ENCODE results near the gene USF2.

The USF2 gene

GRCh38 chr19:35241417-35241816 lies 27.3 kb upstream of the USF2 start:
- no peak for DNase-seq (ENCODE audit: low read depth)

GRCh38 chr19:35246466-35247092 lies 22.2 kb upstream of the USF2 start:
- DNase-seq (ENCODE audit: low read depth), result no peak

- DNase-seq (ENCODE audit: low read depth), result no peak
These were observed 21.0 kb upstream of the USF2 start for GRCh38 chr19:35247526-35248309.

- DNase-seq (ENCODE audit: low read depth), result peak; percentile 26
These were observed 20.2 kb upstream of the USF2 start, which contains the start of gene LSR for GRCh38 chr19:35248310-35249145. Gene LSR, plus strand, starts transcription at chr19:35249002. Its CDS starts 21 bp downstream, at chr19:35249023.

- no peak for DNase-seq (ENCODE audit: low read depth)
These were observed 19.5 kb upstream of the USF2 start for GRCh38 chr19:35249146-35249847.

GRCh38 chr19:35249848-35250711 lies 18.7 kb upstream of the USF2 start:
- no peak for DNase-seq (ENCODE audit: low read depth)

GRCh38 chr19:35251456-35251855 lies 17.3 kb upstream of the USF2 start:
- no peak for DNase-seq (ENCODE audit: low read depth)

GRCh38 chr19:35253316-35254286 lies 15.2 kb upstream of the USF2 start:
- DNase-seq (ENCODE audit: low read depth), result no peak

- DNase-seq (ENCODE audit: low read depth), result no peak
These were observed 14.1 kb upstream of the USF2 start for GRCh38 chr19:35254341-35255297.

GRCh38 chr19:35256566-35256965 lies 12.2 kb upstream of the USF2 start:
- no peak for DNase-seq (ENCODE audit: low read depth)

GRCh38 chr19:35257113-35257461 lies 11.7 kb upstream of the USF2 start:
- no peak for DNase-seq (ENCODE audit: low read depth)

- no peak for DNase-seq (ENCODE audit: low read depth)
These were observed 8.0 kb upstream of the USF2 start for GRCh38 chr19:35260694-35261304.

- no peak for DNase-seq (ENCODE audit: low read depth)
These were observed 7.2 kb upstream of the USF2 start for GRCh38 chr19:35261356-35262100.

- DNase-seq (ENCODE audit: low read depth), result no peak
These were observed 6.5 kb upstream of the USF2 start for GRCh38 chr19:35262101-35262761.

- DNase-seq (ENCODE audit: low read depth), result no peak
These were observed 4.3 kb upstream of the USF2 start for GRCh38 chr19:35264268-35265125.

All from stimulated activated CD8-positive, alpha-beta memory T cell treated with anti-CD3 and anti-CD28 coated beads, Interleukin-15, amount 100 ng/mL, for 24 hours (primary cell).